Mesenteric fat pad (tissue), 1 donor: ENCODE results near the gene FSTL3. TPM values are rescaled to one million over a fixed set of nuclear protein-coding genes. Genes with fewer than 3 reads are reported as not detected.
A peak's percentile ranks its signal among the peaks of the same experiment; 100 is the strongest.
"Not testable (repeated sequence)": the region's sequence is repeated elsewhere in the genome, so short reads cannot be mapped to it uniquely, and the experiment has no call there.

Experiments
- DNase-seq: peaks from one replicate; pipeline ENCODE4 v3.0.0-alpha.2; 2020; ENCODE audit warnings: low spot score
- total RNA-seq: library from RNA; stranded (reverse); fragmentation: NEBNext Ultra II Directional; extraction: Animal tissue kit (Norgen Biotek cat#: 25700); gene quantifications from one replicate; pipeline ENCODE4 v1.2.1, GENCODE V29; 2021
- donor health status: DM: yes; HTN: yes; CAD: no.

The FSTL3 gene
- total RNA-seq, 1 donor from 2014 or later, result 193 TPM

- DNase-seq, result no peak
Observed at GRCh38 chr19:660793-661426, 15.3 kb upstream of the FSTL3 start.

- no peak for DNase-seq
Observed at GRCh38 chr19:661427-662196, 14.6 kb upstream of the FSTL3 start.

GRCh38 chr19:662207-662961 lies 13.8 kb upstream of the FSTL3 start:
- DNase-seq, result no peak

- DNase-seq, result peak; percentile 98
Observed at GRCh38 chr19:662962-663681, 13.1 kb upstream of the FSTL3 start, which contains the start of gene RNF126. TSS of gene RNF126 (minus strand) at chr19:663214. CDS start at chr19:663121, 93 bp downstream.

- DNase-seq, result no peak
Observed at GRCh38 chr19:663682-664117, 12.5 kb upstream of the FSTL3 start.

GRCh38 chr19:664913-665443 lies 11.2 kb upstream of the FSTL3 start:
- no peak for DNase-seq

- DNase-seq, result not testable (repeated sequence)
Observed at GRCh38 chr19:666985-667573, 9.1 kb upstream of the FSTL3 start.

- DNase-seq, result not testable (repeated sequence)
Observed at GRCh38 chr19:668675-669434, 7.3 kb upstream of the FSTL3 start.

GRCh38 chr19:670609-671075 lies 5.5 kb upstream of the FSTL3 start:
- no peak for DNase-seq

- DNase-seq, result no peak
Observed at GRCh38 chr19:674282-675151, 1.7 kb upstream of the FSTL3 start.

- DNase-seq, result no peak
Observed at GRCh38 chr19:676007-676338, 219 bp upstream of the FSTL3 start.

- DNase-seq, result no peak
Observed at GRCh38 chr19:677201-677600, 1.0 kb downstream of the FSTL3 start.

GRCh38 chr19:677601-678436 lies 1.6 kb downstream of the FSTL3 start:
- peak; percentile 87 for DNase-seq

GRCh38 chr19:678791-679388 lies 2.7 kb downstream of the FSTL3 start:
- DNase-seq, result no peak

- peak; percentile 93 for DNase-seq
Observed at GRCh38 chr19:679418-680286, 3.5 kb downstream of the FSTL3 start.

- DNase-seq, result peak; percentile 100
Observed at GRCh38 chr19:680287-681028, 4.3 kb downstream of the FSTL3 start.
